GM18909 (cell line): ENCODE results near the gene OR2A25.

Experiments used
- ATAC-seq: cut with Tn5 transposase; IDR thresholded peaks from one replicate; pipeline ENCODE4 v1.9.1; 2021; ENCODE audit warnings: mild to moderate bottlenecking; ENCODE audit not compliant: unreplicated experiment, poor library complexity

Gene OR2A25

GRCh38 chr7:144063710-144064109, 5.9 kb upstream of the OR2A25 start:
- no peak for ATAC-seq

GRCh38 chr7:144069953-144070352, 342 bp downstream of the OR2A25 start:
- ATAC-seq, result no peak

GRCh38 chr7:144074374-144074773, 4.8 kb downstream of the OR2A25 start:
- no peak for ATAC-seq

GRCh38 chr7:144085978-144086377, 16.4 kb downstream of the OR2A25 start, which contains the start of gene OR2A12:
Gene OR2A12, plus strand, starts transcription at chr7:144086278. Its CDS starts 8,830 bp downstream, at chr7:144095108.
- no peak for ATAC-seq

- no peak for ATAC-seq
Observed at GRCh38 chr7:144086730-144087129, 17.1 kb downstream of the OR2A25 start.

- ATAC-seq, result no peak
Observed at GRCh38 chr7:144087230-144087629, 17.6 kb downstream of the OR2A25 start.

GRCh38 chr7:144090667-144091066, 21.1 kb downstream of the OR2A25 start:
- ATAC-seq, result no peak

GRCh38 chr7:144098776-144099175, 29.2 kb downstream of the OR2A25 start:
- ATAC-seq, result no peak

GRCh38 chr7:144100607-144101006, 31.0 kb downstream of the OR2A25 start:
- ATAC-seq, result no peak

- no peak for ATAC-seq
Observed at GRCh38 chr7:144102041-144102440, 32.4 kb downstream of the OR2A25 start.

- no peak for ATAC-seq
Observed at GRCh38 chr7:144105211-144105610, 35.6 kb downstream of the OR2A25 start.

- ATAC-seq, result no peak
Observed at GRCh38 chr7:144109283-144109682, 39.7 kb downstream of the OR2A25 start, which contains the start of gene OR2A2. Gene OR2A2, plus strand, starts transcription at chr7:144109583. Its CDS starts 0 bp downstream, at chr7:144109583.

GRCh38 chr7:144110272-144110671, 40.7 kb downstream of the OR2A25 start:
- ATAC-seq, result no peak

GRCh38 chr7:144113651-144114050, 44.0 kb downstream of the OR2A25 start:
- no peak for ATAC-seq

- ATAC-seq, result no peak
Observed at GRCh38 chr7:144118341-144118740, 48.7 kb downstream of the OR2A25 start.

GRCh38 chr7:144122876-144123275, 53.3 kb downstream of the OR2A25 start, which contains the start of gene OR2A14:
Gene OR2A14, plus strand, starts transcription at chr7:144123176. Its CDS starts 5,937 bp downstream, at chr7:144129113.
- ATAC-seq, result no peak
